CD4-positive, alpha-beta T cell treated with Interleukin-15 for 4 hours (primary cell): ENCODE results near the gene SLC5A11.
"Not testable (repeated sequence)": the region's sequence is repeated elsewhere in the genome, so short reads cannot be mapped to it uniquely, and the experiment has no call there.

Experiments used
- DNase-seq: peaks from one replicate; pipeline ENCODE4 v3.0.0-alpha.2; 2020; ENCODE audit warnings: low spot score

The SLC5A11 gene, protein sequence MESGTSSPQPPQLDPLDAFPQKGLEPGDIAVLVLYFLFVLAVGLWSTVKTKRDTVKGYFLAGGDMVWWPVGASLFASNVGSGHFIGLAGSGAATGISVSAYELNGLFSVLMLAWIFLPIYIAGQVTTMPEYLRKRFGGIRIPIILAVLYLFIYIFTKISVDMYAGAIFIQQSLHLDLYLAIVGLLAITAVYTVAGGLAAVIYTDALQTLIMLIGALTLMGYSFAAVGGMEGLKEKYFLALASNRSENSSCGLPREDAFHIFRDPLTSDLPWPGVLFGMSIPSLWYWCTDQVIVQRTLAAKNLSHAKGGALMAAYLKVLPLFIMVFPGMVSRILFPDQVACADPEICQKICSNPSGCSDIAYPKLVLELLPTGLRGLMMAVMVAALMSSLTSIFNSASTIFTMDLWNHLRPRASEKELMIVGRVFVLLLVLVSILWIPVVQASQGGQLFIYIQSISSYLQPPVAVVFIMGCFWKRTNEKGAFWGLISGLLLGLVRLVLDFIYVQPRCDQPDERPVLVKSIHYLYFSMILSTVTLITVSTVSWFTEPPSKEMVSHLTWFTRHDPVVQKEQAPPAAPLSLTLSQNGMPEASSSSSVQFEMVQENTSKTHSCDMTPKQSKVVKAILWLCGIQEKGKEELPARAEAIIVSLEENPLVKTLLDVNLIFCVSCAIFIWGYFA

DNA sequence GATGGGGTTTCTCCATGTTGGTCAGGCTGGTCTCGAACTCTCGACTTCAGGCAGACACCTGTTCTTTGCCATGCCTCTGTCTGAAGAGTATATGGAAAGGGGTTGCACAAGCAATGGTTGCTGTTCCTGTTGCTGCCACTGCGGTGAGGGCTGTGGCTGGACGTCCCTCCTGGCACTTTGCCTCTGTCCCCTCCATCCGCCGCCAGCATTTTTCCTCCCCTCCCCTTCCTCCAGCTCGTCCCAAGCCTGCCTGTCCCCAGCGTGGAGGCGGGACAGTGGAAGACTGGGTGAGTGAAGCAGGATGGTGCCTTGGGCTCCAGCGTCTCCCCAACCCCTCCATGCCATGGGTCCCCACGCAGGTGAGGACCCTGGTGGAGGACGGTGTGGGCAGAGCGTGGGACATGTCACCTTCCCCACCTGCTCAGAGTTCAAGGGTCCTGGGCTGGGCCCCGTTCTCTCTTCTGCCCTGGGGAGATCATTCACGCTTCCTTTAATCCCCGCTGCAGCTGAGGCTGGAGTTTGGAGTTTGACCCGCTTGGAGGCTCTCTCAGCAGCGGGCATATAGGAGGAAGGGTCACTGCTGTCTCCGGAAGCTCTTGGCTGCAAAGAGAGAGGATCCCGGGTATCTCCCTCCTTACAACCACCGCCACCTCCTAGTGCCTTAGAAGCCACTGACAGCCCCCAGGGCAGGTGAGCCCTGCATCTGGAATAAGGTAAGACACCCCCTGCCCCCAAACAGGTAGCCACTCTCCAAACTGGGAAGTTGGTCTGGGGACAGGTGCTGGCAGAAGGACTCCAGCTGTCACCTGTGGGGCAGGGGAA lies at the start of gene SLC5A11:
Gene SLC5A11, plus strand, starts transcription at position 238 of the 822 bp plus-strand sequence. CDS start 12,681 bp downstream, outside the sequence.
- DNase-seq = no peak

- DNase-seq = no peak
Measured at GRCh38 chr16:24800586-24800985, 45.2 kb upstream of the SLC5A11 start.

- no peak for DNase-seq
Measured at GRCh38 chr16:24801761-24802302, 43.9 kb upstream of the SLC5A11 start.

DNA sequence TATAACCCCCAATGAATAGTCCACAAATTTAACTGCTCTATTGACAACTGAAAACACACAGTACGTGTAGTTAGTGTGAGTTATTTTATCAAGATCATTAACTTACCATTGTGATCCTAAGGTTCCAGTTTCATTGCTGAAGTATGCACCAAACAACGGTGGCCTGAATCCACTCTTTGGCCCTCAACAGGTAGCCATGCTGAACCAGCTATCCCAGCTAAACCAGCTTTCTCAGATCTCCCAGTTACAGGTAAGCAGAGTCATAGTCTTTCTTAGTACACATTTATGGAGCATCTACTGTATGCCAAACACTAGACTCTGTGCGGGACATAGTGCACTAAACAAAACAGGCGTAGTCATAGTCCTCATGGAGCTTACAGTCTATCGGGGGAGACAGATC lies 40.3 kb upstream of the SLC5A11 start:
- no peak for DNase-seq

GRCh38 chr16:24807301-24807700 lies 38.5 kb upstream of the SLC5A11 start:
- no peak for DNase-seq

GRCh38 chr16:24810951-24811843 lies 34.6 kb upstream of the SLC5A11 start:
- no peak for DNase-seq

DNA sequence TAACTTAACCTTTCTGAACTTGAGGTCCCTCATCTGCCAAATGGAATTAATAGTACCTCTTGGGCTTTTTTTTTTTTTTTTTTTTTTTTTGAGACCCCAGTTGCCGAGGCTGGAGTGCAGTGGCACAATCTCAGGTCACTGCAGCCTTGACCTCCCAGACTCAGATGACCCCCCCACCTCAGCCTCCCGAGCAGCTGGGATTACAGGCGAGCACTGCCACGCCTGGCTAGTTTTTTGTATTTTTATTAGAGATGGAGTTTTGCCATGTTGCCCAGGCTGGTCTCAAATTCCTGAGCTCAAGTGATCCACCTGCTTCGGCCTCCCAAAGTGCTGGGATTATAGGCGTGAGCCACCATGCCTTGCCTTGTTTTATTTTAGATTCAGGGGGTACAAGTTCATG lies 33.0 kb upstream of the SLC5A11 start:
- not testable (repeated sequence) for DNase-seq

GRCh38 chr16:24815021-24815420 lies 30.7 kb upstream of the SLC5A11 start:
- no peak for DNase-seq

GRCh38 chr16:24816688-24817087 lies 29.1 kb upstream of the SLC5A11 start:
- no peak for DNase-seq

GRCh38 chr16:24819462-24820040 lies 26.2 kb upstream of the SLC5A11 start:
- no peak for DNase-seq

DNA sequence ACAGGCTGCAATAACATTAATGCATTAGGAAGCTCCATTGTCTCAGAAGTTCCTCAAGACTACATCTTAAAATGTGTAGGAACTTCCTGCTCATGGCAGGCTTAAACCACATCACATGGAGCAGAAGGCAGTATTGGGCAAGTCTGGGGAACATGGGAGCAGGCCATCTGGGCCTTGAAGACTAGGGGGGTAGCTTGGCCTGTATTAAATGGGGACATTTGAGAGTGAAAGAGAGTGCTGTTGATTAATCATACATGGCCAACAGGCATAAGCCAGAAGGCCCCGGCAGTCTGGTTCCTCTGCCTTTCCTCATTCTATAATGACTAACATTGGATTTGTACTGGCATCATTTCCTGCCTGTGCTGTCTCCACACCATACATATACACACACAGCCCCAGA lies 25.2 kb upstream of the SLC5A11 start:
- DNase-seq = no peak

- no peak for DNase-seq
Measured at GRCh38 chr16:24821129-24821528, 24.6 kb upstream of the SLC5A11 start.

GRCh38 chr16:24822542-24822941 lies 23.2 kb upstream of the SLC5A11 start:
- no peak for DNase-seq

GRCh38 chr16:24822974-24823373 lies 22.8 kb upstream of the SLC5A11 start:
- DNase-seq = no peak

DNA sequence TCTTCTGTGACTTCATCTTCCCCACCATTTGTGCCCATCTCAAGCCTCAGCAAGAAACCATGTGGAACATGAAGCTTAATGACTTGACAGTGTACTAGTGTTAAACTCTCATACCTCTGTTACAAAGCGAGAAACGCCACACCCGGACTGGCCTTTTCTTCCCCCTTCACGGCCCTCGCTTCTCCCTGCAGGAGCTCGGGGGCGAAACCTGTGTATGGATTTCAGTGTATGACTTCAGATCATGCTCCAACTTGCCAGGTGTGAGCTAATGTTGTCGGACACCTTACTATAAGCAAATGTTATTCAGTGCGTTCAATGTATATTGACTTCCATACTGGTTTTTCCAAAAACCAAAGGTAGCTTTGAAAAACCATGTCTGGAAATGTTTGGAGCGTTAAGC lies 20.1 kb upstream of the SLC5A11 start:
- no peak for DNase-seq

- DNase-seq = no peak
Measured at GRCh38 chr16:24826096-24826690, 19.6 kb upstream of the SLC5A11 start.

GRCh38 chr16:24826817-24827566 lies 18.8 kb upstream of the SLC5A11 start:
- DNase-seq = no peak

GRCh38 chr16:24829153-24829552 lies 16.6 kb upstream of the SLC5A11 start:
- no peak for DNase-seq

GRCh38 chr16:24833352-24833751 lies 12.4 kb upstream of the SLC5A11 start:
- no peak for DNase-seq
